Breast epithelium (tissue), 4 donors: ENCODE data around the gene TMED10. TPM values are rescaled to one million over a fixed set of nuclear protein-coding genes. Genes with fewer than 3 reads are reported as not detected.

Experiments
- DNase-seq, 2 donors: peaks; one replicate each; pipeline ENCODE4 v3.0.0-alpha.2; 2019; ENCODE audit warnings: low spot score in 2 of 2
- H3K27ac ChIP-seq, 2 donors: fragments of 200-600 bp; sonication (generic) in 1 of 2; one replicate each; pipeline ENCODE4 v1.5.1; 2016 to 2019; ENCODE audit warnings: mild to moderate bottlenecking in 1 of 2
- H3K27me3 ChIP-seq, 2 donors: fragments of 200-600 bp; sonication (generic) in 1 of 2; one replicate each; pipeline versions ENCODE4 v1.5.1 to v1.6.0; 2017 to 2019; ENCODE audit warnings: control low read depth in 1 of 2, mild to moderate bottlenecking in 1 of 2
- H3K36me3 ChIP-seq: fragments of 200-600 bp; one replicate; pipeline ENCODE4 v1.5.1; 2019
- H3K4me1 ChIP-seq, 2 donors: fragments of 200-600 bp; sonication (generic); one replicate each; pipeline ENCODE4 v1.5.1; 2016 to 2019; ENCODE audit warnings: control low read depth in 1 of 2
- H3K4me3 ChIP-seq, 3 donors: fragments of 200-600 bp; sonication (generic); 1 replicate in 2 of 3; 2 replicates in 1 of 3; pipeline ENCODE4 v1.5.1; 2016 to 2019; ENCODE audit warnings: mild to moderate bottlenecking in 3 of 3, moderate library complexity in 2 of 3
- H3K9me3 ChIP-seq, 2 donors: fragments of 200-600 bp; sonication (generic) in 1 of 2; one replicate each; pipeline ENCODE4 v1.5.1; 2016 to 2019; ENCODE audit warnings: control low read depth in 1 of 2
- POLR2A ChIP-seq: fragments of 450-650 bp; IDR thresholded peaks from one replicate; pipeline ENCODE4 v1.6.1; 2016; ENCODE audit warnings: antibody characterized with exemption, mild to moderate bottlenecking, moderate library complexity
- POLR2AphosphoS5 ChIP-seq, 3 donors: sonication (generic); formaldehyde crosslinking; IDR thresholded peaks; one replicate each; pipeline ENCODE4 v1.6.1; 2017; ENCODE audit warnings: antibody characterized with exemption in 3 of 3
- intact Hi-C: fragments of 100-400 bp; cut with DNase I; formaldehyde crosslinking; loops from one replicate; pipeline ENCODE4 v1.15.1; 2023; ENCODE audit warnings: low total_unique reads
- total RNA-seq, 3 donors: library from RNA; depleted of rRNA; stranded (reverse); fragments of >200 nt; gene quantifications; one replicate each; pipeline ENCODE4 v1.1.0, GENCODE V29; 2016
- TF ChIP-seq, protein P1 (sequence below), 3 donors: fragments of 450-650 bp; IDR thresholded peaks; one replicate each; pipeline ENCODE4 v1.5.1; 2016 to 2017; ENCODE audit warnings: antibody characterized with exemption in 3 of 3, mild to moderate bottlenecking in 3 of 3, moderate library complexity in 3 of 3

TMED10 gene
- total RNA-seq, 3 donors from 2014 or later = 263 to 443 (median 285) TPM

DNA sequence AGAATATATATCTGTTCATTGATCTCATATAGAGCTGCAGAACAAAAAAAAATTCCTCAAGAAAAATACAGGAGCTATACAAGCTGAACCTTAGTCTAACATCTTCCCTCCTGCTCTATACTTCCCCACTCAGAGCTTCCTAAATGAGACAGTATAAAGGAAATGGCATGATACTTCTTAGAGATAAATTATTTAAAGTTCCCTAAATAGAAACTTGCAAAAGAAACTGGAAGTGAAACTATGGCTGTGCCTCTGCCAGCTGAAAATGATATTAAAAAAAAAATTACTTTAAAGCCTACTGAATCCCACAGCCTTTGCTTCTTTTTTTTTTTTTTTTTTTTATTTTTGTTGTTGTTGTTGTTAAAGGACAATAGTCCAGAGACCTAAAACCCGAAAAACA lies 37.9 kb downstream of the TMED10 start:
- no peaks in the 10 kb centered on the region for H3K27me3 ChIP-seq
- no peaks in the 10 kb centered on the region for H3K4me1 ChIP-seq
- intact Hi-C loops = no loop called here
- H3K4me3 ChIP-seq = no peak overlapping the region
- no peaks in the 10 kb centered on the region for H3K36me3 ChIP-seq
- TF ChIP-seq, protein P1, sequence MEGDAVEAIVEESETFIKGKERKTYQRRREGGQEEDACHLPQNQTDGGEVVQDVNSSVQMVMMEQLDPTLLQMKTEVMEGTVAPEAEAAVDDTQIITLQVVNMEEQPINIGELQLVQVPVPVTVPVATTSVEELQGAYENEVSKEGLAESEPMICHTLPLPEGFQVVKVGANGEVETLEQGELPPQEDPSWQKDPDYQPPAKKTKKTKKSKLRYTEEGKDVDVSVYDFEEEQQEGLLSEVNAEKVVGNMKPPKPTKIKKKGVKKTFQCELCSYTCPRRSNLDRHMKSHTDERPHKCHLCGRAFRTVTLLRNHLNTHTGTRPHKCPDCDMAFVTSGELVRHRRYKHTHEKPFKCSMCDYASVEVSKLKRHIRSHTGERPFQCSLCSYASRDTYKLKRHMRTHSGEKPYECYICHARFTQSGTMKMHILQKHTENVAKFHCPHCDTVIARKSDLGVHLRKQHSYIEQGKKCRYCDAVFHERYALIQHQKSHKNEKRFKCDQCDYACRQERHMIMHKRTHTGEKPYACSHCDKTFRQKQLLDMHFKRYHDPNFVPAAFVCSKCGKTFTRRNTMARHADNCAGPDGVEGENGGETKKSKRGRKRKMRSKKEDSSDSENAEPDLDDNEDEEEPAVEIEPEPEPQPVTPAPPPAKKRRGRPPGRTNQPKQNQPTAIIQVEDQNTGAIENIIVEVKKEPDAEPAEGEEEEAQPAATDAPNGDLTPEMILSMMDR (IDR thresholded peaks at IDR 0.05) = no peak
- TF ChIP-seq POLR2AphosphoS5 (IDR thresholded peaks at IDR 0.05) = no peak
- TF ChIP-seq POLR2A = no peak
- H3K9me3 ChIP-seq = no peaks in the 10 kb centered on the region
- H3K27ac ChIP-seq = peak overlapping the region in 1 of 2 donors; percentile 0
- no peak for DNase-seq

DNA sequence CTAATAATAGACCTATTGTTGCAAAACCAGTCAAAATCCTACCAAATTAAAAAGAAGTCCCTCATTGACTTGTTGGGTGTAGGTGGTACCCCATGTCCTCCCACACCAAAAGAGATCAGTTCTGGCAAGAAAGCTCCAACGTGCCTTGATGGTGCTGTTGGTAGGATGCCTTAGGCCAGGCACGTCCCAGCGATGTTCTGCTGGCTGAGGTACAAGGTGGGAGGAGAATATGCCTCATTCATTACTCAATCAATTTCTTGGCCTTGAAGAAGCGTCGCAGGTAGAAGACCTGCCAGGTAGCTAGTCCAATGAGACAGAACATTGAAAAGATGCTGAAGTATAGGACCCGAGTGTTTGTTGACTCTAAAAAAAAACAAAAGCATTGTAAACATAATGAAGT lies 41.8 kb downstream of the TMED10 start:
- H3K36me3 ChIP-seq = no peaks in the 10 kb centered on the region
- H3K4me1 ChIP-seq = no peaks in the 10 kb centered on the region
- peak overlapping the region; percentile 18 to 41 for H3K27ac ChIP-seq
- no peak for DNase-seq
- H3K27me3 ChIP-seq = no peaks in the 10 kb centered on the region
- H3K9me3 ChIP-seq = no peaks in the 10 kb centered on the region
- TF ChIP-seq POLR2A (no peak), POLR2AphosphoS5 (IDR thresholded peaks at IDR 0.05) (no peak)
- TF ChIP-seq, protein P1 (IDR thresholded peaks at IDR 0.05) = no peak
- no peak overlapping the region for H3K4me3 ChIP-seq
- intact Hi-C loops = loop anchor here (5.0 kb wide), 1 partner anchor 168 kb away; no protein-coding TSS in a partner anchor

DNA sequence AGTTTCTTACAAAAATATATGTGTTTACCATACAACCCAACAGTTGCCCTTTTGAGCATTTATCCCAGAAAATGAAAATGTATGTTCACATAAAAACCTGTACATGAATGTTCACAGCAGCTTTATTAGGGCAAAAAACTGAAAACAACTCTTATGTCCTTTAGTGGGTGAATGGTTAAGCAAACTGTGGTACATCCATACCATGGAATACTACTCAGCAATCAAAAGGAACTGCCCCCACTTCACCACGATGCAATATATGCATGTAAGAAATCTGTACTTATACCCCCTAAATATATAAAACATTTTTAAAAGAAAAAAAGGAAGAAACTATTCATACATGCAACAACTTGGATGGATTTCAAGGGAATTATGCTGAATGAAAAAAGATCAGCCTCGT lies 42.8 kb downstream of the TMED10 start:
- TF ChIP-seq POLR2A = no peak
- TF ChIP-seq, protein P1 (IDR thresholded peaks at IDR 0.05) = no peak
- no peak for TF ChIP-seq POLR2AphosphoS5 (IDR thresholded peaks at IDR 0.05)
- peak overlapping the region in 1 of 2 donors; percentile 69 for H3K27ac ChIP-seq

DNA sequence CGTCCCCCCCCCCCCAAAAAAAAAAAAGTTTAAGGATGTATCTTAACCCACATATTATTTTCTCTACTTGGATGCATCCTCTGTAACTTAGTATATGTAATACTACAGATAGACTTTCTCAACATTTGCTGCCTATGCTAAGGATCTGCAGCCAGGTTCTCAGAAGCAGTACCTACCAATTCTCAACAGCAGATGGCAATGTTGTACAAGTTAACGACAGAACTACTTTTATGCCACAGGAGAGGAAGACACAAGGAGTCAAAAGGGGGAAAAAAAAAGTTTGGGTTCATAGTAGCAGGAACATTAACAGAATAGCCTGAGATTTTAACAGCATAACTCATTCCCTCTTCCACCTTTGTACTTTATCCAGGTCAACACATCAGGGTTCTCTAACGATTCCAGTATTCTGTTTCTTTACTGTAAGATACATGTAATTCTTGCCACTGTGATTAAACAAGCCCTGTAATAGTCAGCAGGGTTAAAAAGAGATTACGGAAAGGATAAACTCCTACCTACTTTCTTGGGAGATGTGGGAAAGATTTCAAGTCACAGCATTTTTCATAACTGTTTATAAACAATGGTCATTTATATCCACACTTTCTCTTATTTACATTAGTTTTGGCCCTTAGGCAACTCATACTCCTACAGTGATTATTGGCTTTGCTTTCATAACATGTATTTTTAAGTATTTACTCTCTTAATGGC lies 43.9 kb downstream of the TMED10 start:
- peak in 1 of 2 donors; percentile 51 for DNase-seq
- intact Hi-C loops = loop anchor here (5.0 kb wide), 1 partner anchor 170 kb away; no protein-coding TSS in a partner anchor
- H3K27ac ChIP-seq = peak overlapping the region; percentile 64 to 69

More for the DNA sequence above, 42.8 kb downstream of the TMED10 start:
- no peaks in the 10 kb centered on the region for H3K36me3 ChIP-seq
- intact Hi-C loops = loop anchor here (5.0 kb wide), 1 partner anchor 169 kb away; no protein-coding TSS in a partner anchor
- DNase-seq = no peak
- H3K4me1 ChIP-seq = no peaks in the 10 kb centered on the region
- no peaks in the 10 kb centered on the region for H3K9me3 ChIP-seq
- no peak overlapping the region for H3K4me3 ChIP-seq
- H3K27me3 ChIP-seq = no peaks in the 10 kb centered on the region

DNA sequence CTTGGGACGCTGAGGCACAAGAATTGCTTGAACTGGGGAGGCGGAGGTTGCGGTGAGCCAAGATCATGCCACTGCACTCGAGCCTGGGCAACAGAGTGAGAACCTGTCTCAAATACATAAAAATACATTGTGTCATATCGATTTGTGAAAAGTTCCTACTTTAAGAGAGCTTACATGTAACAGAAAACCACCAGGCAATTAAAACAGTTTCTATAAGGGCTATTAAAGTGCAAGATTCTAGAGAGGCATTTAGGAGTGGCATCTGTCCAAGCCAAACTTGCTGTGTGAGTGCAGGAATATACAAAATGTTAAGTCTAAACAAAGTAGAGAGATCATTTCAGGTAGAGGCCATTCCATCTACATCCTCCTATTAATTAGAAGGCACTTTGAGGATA lies 47.8 kb downstream of the TMED10 start:
- Histone ChIP-seq H3K27me3 (no peaks in the 10 kb centered on the region), H3K4me1 (peaks cover 0 to 18% of the 10 kb centered on the region in 2 donors), H3K27ac (no peak overlapping the region), H3K9me3 (no peaks in the 10 kb centered on the region), H3K36me3 (no peaks in the 10 kb centered on the region), H3K4me3 (no peak overlapping the region)
- no peak for DNase-seq
- TF ChIP-seq POLR2AphosphoS5 (IDR thresholded peaks at IDR 0.05) (no peak), POLR2A (no peak)
- TF ChIP-seq, protein P1 (IDR thresholded peaks at IDR 0.05) = no peak
- intact Hi-C loops = no loop called here

More for the DNA sequence above, 43.9 kb downstream of the TMED10 start:
- Histone ChIP-seq H3K4me3 (no peak overlapping the region), H3K9me3 (no peaks in the 10 kb centered on the region), H3K36me3 (no peaks in the 10 kb centered on the region), H3K27me3 (no peaks in the 10 kb centered on the region), H3K4me1 (peaks cover 0 to 7% of the 10 kb centered on the region in 2 donors)
- TF ChIP-seq, protein P1 (IDR thresholded peaks at IDR 0.05) = peak; percentile 84 to 92 (median 89)
- no peak for TF ChIP-seq POLR2A
- TF ChIP-seq POLR2AphosphoS5 (IDR thresholded peaks at IDR 0.05) = no peak
